Measurements from ENCODE around the gene GNA12. TPM values are rescaled to one million over a fixed set of nuclear protein-coding genes. Genes with fewer than 3 reads are reported as not detected.

GNA12 gene
- total RNA-seq, 1 experiment from 2014 or later, result 11.2 TPM

GRCh38 chr7:2818653-2819052, 25.5 kb downstream of the GNA12 start:
- no peak for DNase-seq (ENCODE audit: low spot score)

- no peak for DNase-seq (ENCODE audit: low spot score)
Measured at GRCh38 chr7:2818121-2818520, 26.0 kb downstream of the GNA12 start.

- no peak for DNase-seq (ENCODE audit: low spot score)
Measured at GRCh38 chr7:2817456-2817855, 26.7 kb downstream of the GNA12 start.

GRCh38 chr7:2815875-2816245, 28.2 kb downstream of the GNA12 start:
- no peak for DNase-seq (ENCODE audit: low spot score)

- DNase-seq (ENCODE audit: low spot score), result no peak
Measured at GRCh38 chr7:2814946-2815874, 28.9 kb downstream of the GNA12 start.

- no peak for DNase-seq (ENCODE audit: low spot score)
Measured at GRCh38 chr7:2814186-2814945, 29.7 kb downstream of the GNA12 start.

- DNase-seq (ENCODE audit: low spot score), result no peak
Measured at GRCh38 chr7:2813350-2814185, 30.5 kb downstream of the GNA12 start.

- no peak for DNase-seq (ENCODE audit: low spot score)
Measured at GRCh38 chr7:2812831-2813230, 31.3 kb downstream of the GNA12 start.

GRCh38 chr7:2812114-2812487, 32.0 kb downstream of the GNA12 start:
- no peak for DNase-seq (ENCODE audit: low spot score)

GRCh38 chr7:2811476-2812113, 32.5 kb downstream of the GNA12 start:
- DNase-seq (ENCODE audit: low spot score), result no peak

GRCh38 chr7:2810682-2811415, 33.3 kb downstream of the GNA12 start:
- no peak for DNase-seq (ENCODE audit: low spot score)

GRCh38 chr7:2809903-2810625, 34.0 kb downstream of the GNA12 start:
- DNase-seq (ENCODE audit: low spot score), result no peak

- no peak for DNase-seq (ENCODE audit: low spot score)
Measured at GRCh38 chr7:2808891-2809665, 35.0 kb downstream of the GNA12 start.

- no peak for DNase-seq (ENCODE audit: low spot score)
Measured at GRCh38 chr7:2807845-2808772, 36.0 kb downstream of the GNA12 start.

- no peak for DNase-seq (ENCODE audit: low spot score)
Measured at GRCh38 chr7:2807460-2807844, 36.7 kb downstream of the GNA12 start.

GRCh38 chr7:2806571-2806970, 37.5 kb downstream of the GNA12 start:
- no peak for DNase-seq (ENCODE audit: low spot score)

GRCh38 chr7:2805213-2805944, 38.7 kb downstream of the GNA12 start:
- DNase-seq (ENCODE audit: low spot score), result no peak

Measured in HT-29 (cell line).